Measurements from ENCODE around the gene TMEM132A. TPM values are rescaled to one million over a fixed set of nuclear protein-coding genes. Genes with fewer than 3 reads are reported as not detected.

TMEM132A gene
- total and polyA plus RNA-seq, 7 donors: 0.49 to 17.4 (median 2.3) TPM

DNA sequence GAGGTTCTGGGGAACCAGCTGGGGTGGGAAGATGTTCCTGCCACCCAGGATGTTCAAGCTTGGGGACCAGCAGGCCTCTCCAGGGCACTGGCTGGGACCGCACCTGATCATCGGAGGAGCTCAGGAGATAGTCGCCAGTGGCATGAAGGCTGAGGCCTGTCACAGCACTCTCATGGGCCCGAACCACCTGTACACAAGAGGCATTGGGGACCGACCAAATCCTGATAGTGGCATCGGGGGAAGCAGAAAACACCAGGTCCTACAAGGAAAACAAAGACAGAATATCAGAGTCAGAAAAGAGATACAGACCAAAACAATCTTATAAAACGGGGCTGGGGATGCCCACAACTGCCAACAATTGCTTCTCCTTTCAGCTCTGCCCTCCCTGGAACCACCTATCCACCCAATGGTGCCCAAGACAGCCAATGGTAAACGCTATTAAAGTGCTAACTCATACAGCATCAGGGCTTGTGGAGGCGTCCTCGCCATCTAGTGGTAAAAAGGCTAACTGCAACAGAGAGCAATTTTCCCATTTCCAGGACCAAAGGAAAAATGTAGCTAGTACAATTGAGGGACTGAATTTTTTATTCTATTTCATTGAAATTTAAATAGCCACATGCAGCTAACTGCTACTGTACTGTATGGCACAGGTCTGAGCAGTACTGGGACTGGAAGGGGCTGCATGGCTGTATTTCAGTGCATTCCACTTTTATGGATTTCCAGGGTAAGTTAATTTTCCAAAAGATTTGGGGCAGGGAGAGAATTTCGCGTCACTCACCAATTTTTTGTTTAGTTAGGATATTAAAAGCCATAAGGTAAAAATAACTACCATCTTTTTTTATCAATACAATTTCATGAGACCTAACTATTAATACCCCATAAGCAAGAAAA is 25.0 kb upstream of the TMEM132A start:
- no peak overlapping the region for H3K4me3 ChIP-seq
- H3K36me3 ChIP-seq: peaks cover 63 to 90% (median 72%) of the 10 kb centered on the region in 4 donors
- 61 to 62% methylated on average over 12 of the region's 12 CpGs for WGBS, 2 donors
- no peak for TF ChIP-seq EP300 (IDR thresholded peaks at IDR 0.05)
- TF ChIP-seq POLR2AphosphoS5 (IDR thresholded peaks at IDR 0.05): no peak
- TF ChIP-seq POLR2A (IDR thresholded peaks at IDR 0.05): no peak
- TF ChIP-seq CTCF (IDR thresholded peaks at IDR 0.05): peak; percentile 42 to 96 (median 92)
- no peaks in the 10 kb centered on the region for H3K27me3 ChIP-seq
- peak; percentile 64 for DNase-seq
- peaks cover 0 to 11% (median 5%) of the 10 kb centered on the region in 4 donors for H3K4me1 ChIP-seq
- no peaks in the 10 kb centered on the region for H3K9me3 ChIP-seq
- intact Hi-C loops (cut with DNase I): loop anchor here (1.0 to 2.0 kb wide), 2 partner anchors 68 to 124 kb away; no protein-coding TSS in a partner anchor
- peak overlapping the region in 1 of 4 donors; percentile 26 for H3K27ac ChIP-seq

DNA sequence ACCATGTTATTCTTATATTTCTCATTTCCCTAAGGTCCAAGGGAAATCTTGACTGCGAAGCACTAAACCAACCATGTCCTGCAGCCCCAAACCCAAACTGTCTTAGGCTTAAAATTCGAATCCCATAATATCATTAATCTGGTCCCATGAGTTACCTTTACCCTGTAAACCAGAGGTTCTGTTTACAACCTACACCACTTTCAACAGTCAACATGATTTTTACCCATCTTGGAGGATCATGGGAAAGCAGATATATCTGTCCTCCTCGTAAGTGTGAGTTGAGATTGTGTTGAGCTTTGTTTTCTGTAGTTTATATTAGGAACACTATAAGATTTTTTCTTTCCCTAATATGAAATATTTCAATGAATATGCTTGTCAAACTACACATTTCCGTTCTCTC is 24.3 kb upstream of the TMEM132A start:
- WGBS, 2 donors: 63 to 71% methylated on average over 4 of the region's 4 CpGs
- H3K9me3 ChIP-seq: no peaks in the 10 kb centered on the region
- intact Hi-C loops (cut with DNase I): loop anchor here (1.0 to 10.0 kb wide), 3 partner anchors 69 to 435 kb away; partner anchors contain the start of genes DDB1 and TKFC
- no peaks in the 10 kb centered on the region for H3K27me3 ChIP-seq
- H3K36me3 ChIP-seq: peaks cover 59 to 83% (median 69%) of the 10 kb centered on the region in 4 donors
- no peak for DNase-seq
- H3K27ac ChIP-seq: no peak overlapping the region
- no peak overlapping the region for H3K4me3 ChIP-seq
- TF ChIP-seq POLR2A (IDR thresholded peaks at IDR 0.05): no peak
- no peak for TF ChIP-seq CTCF (IDR thresholded peaks at IDR 0.05)
- no peak for TF ChIP-seq POLR2AphosphoS5 (IDR thresholded peaks at IDR 0.05)
- no peak for TF ChIP-seq EP300 (IDR thresholded peaks at IDR 0.05)
- peaks cover 0 to 18% (median 12%) of the 10 kb centered on the region in 4 donors for H3K4me1 ChIP-seq

- Histone ChIP-seq H3K9me3 (no peaks in the 10 kb centered on the region), H3K4me1 (peaks cover 0 to 27% (median 21%) of the 10 kb centered on the region in 4 donors), H3K4me3 (no peak overlapping the region), H3K27me3 (no peaks in the 10 kb centered on the region), H3K27ac (no peak overlapping the region), H3K36me3 (peaks cover 55 to 75% (median 60%) of the 10 kb centered on the region in 4 donors)
- no peak for TF ChIP-seq EP300 (IDR thresholded peaks at IDR 0.05)
- TF ChIP-seq POLR2A (IDR thresholded peaks at IDR 0.05): no peak
- no peak for TF ChIP-seq POLR2AphosphoS5 (IDR thresholded peaks at IDR 0.05)
- TF ChIP-seq CTCF (IDR thresholded peaks at IDR 0.05): no peak
- peak; percentile 63 for DNase-seq
- WGBS, 2 donors: 85 to 91% methylated on average over 13 of the region's 13 CpGs
- intact Hi-C loops (cut with DNase I): loop anchor here (10.0 kb wide), 1 partner anchor 434 kb away; the partner anchor contains the start of genes DDB1 and TKFC
Observed at GRCh38 chr11:60900673-60901404, 23.4 kb upstream of the TMEM132A start.

DNA sequence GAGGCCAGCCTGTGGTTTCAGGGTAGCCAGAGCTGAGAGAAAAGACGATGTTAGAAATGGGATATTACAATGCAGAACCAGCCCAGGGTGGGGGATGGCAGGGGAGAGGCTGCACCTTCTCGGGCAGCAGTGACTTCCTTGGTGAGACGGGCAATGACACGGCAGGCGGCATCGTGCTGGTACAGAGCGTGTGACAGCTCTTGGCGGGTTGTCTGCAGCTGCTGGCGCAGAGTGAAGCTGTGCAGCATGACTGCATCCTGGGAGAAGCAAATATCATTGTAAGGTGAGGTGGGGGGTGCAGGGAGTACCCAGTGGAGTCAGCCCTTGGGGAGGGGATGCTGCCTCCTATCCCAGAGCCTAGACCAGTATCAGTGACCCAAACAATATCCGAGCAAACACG is 21.6 kb upstream of the TMEM132A start:
- Histone ChIP-seq H3K27ac (no peak overlapping the region), H3K27me3 (no peaks in the 10 kb centered on the region), H3K9me3 (no peaks in the 10 kb centered on the region), H3K4me1 (peaks cover 0 to 34% (median 27%) of the 10 kb centered on the region in 4 donors), H3K4me3 (no peak overlapping the region), H3K36me3 (peaks cover 39 to 57% (median 46%) of the 10 kb centered on the region in 4 donors)
- intact Hi-C loops (cut with DNase I): loop anchor here (10.0 kb wide), 1 partner anchor 432 kb away; the partner anchor contains the start of genes DDB1 and TKFC
- peak; percentile 46 for DNase-seq
- no peak for TF ChIP-seq POLR2A (IDR thresholded peaks at IDR 0.05)
- WGBS, 2 donors: 94% methylated on average over 11 of the region's 11 CpGs

Measured in sigmoid colon (tissue), 7 donors.